Activated CD8-positive, alpha-beta memory T cell treated with anti-CD3 and anti-CD28 coated beads for 36 hours (primary cell): ENCODE results near the gene MRTFA. TPM values are rescaled to one million over a fixed set of nuclear protein-coding genes. Genes with fewer than 3 reads are reported as not detected.

Source experiments
- total RNA-seq, 2 experiments: library from RNA; stranded (reverse); gene quantifications; one replicate each; pipeline ENCODE4 v1.2.3, GENCODE V29; 2021

MRTFA gene
- total RNA-seq, 2 experiments from 2014 or later, result 33.4 to 35.3 TPM

Other genes starting within 250 kb of the MRTFA start
- not detected for gene MCHR1, start 42.8 kb upstream of the MRTFA start, total RNA-seq
- 10 to 100 TPM; 36.9 to 38.6 TPM for gene SLC25A17, start 182.6 kb upstream of the MRTFA start, total RNA-seq
- 100 to 1,000 TPM; 205 to 209 TPM for gene ST13, start 219.9 kb upstream of the MRTFA start, total RNA-seq
- 10 to 100 TPM; 18.5 to 20.3 TPM for gene XPNPEP3, start 220.4 kb upstream of the MRTFA start, total RNA-seq
- gene DNAJB7, start 225.4 kb upstream of the MRTFA start, total RNA-seq, result not detected